H1 (cell line): ENCODE results near the gene COQ5. TPM values are rescaled to one million over a fixed set of nuclear protein-coding genes. Genes with fewer than 3 reads are reported as not detected.

Source experiments
- CTCF ChIA-PET: fragments of 300-600 bp; sonication (Branson Sonifier 250); formaldehyde crosslinking; loops from one replicate; lab custom pipeline; 2021; ENCODE audit not compliant: partially characterized antibody; lab: Charles Lee
- POLR2A ChIA-PET: fragments of 300-600 bp; sonication (Branson Sonifier 250); formaldehyde crosslinking; loops from one replicate; lab custom pipeline; 2021; ENCODE audit warnings: inconsistent platforms; ENCODE audit not compliant: partially characterized antibody; lab: Charles Lee
- DNase-seq, 2 experiments: peaks; one replicate each; pipeline versions ENCODE4 v3.0.0 to v3.0.0-alpha.2; 2010 to 2022; ENCODE audit warnings: low spot score in 2 of 2, low read depth in 1 of 2, mixed read lengths in 1 of 2
- FAIRE-seq: peaks from 2 replicates; lab custom pipeline; 2011; peaks lifted over from hg19 to GRCh38; lab: Jason Lieb, UNC
- H2AFZ ChIP-seq: 2 replicates; pipeline ENCODE4 v1.8.1; 2012; ENCODE audit warnings: low read length, inconsistent platforms
- H2AK5ac ChIP-seq: 2 replicates; pipeline ENCODE4 v1.6.1; 2013; ENCODE audit warnings: low read depth, low read length
- H2BK120ac ChIP-seq: replicated peaks from 2 replicates; pipeline ENCODE3; 2013; ENCODE audit warnings: low read depth, low read length, inconsistent platforms
- H2BK12ac ChIP-seq: 2 replicates; pipeline ENCODE4 v1.6.1; 2013; ENCODE audit warnings: low read depth, low read length
- H2BK15ac ChIP-seq: 2 replicates; pipeline ENCODE4 v1.6.1; 2013; ENCODE audit warnings: low read length
- H2BK20ac ChIP-seq: 2 replicates; pipeline ENCODE4 v1.6.1; 2013; ENCODE audit warnings: low read length
- H2BK5ac ChIP-seq: 2 replicates; pipeline ENCODE4 v1.6.1; 2013; ENCODE audit warnings: low read depth, low read length
- H3K14ac ChIP-seq: 2 replicates; pipeline ENCODE4 v1.6.1; 2013; ENCODE audit warnings: inconsistent platforms; ENCODE audit not compliant: insufficient read length
- H3K18ac ChIP-seq: 2 replicates; pipeline ENCODE4 v1.6.1; 2013; ENCODE audit warnings: low read length; ENCODE audit errors: extremely low read depth
- H3K23ac ChIP-seq: 2 replicates; pipeline ENCODE4 v1.6.1; 2013; ENCODE audit warnings: inconsistent platforms; ENCODE audit not compliant: insufficient read length
- H3K23me2 ChIP-seq: 2 replicates; pipeline ENCODE4 v1.6.1; 2013; ENCODE audit warnings: low read depth, low read length
- H3K27ac ChIP-seq: 2 replicates; pipeline ENCODE4 v1.6.1; 2011; ENCODE audit warnings: low read depth, low read length, inconsistent platforms
- H3K27me3 ChIP-seq, 4 experiments: replicated peaks in 1 of 4; 1 replicate in 1 of 4; 2 replicates in 3 of 4; pipeline versions ENCODE4 v1.6.1 to v1.8.1; 2011 to 2013; ENCODE audit warnings: low read length in 3 of 4, mild to moderate bottlenecking in 3 of 4, inconsistent platforms in 2 of 4, mixed read lengths in 2 of 4, moderate library complexity in 1 of 4; ENCODE audit not compliant: control insufficient read depth in 3 of 4, insufficient read depth in 3 of 4; ENCODE audit errors: extremely low read depth in 1 of 4
- H3K36me3 ChIP-seq, 4 experiments: 2 replicates each; pipeline versions ENCODE4 v1.6.1 to v1.8.1; 2011 to 2013; ENCODE audit warnings: mild to moderate bottlenecking in 4 of 4, low read length in 3 of 4, moderate library complexity in 2 of 4, control low read depth in 1 of 4, inconsistent platforms in 1 of 4; ENCODE audit not compliant: insufficient read depth in 4 of 4, control insufficient read depth in 2 of 4
- H3K4ac ChIP-seq: replicated peaks from 2 replicates; pipeline ENCODE3; 2013; ENCODE audit warnings: low read length, low read depth, mixed read lengths, inconsistent platforms; ENCODE audit not compliant: insufficient read length
- H3K4me1 ChIP-seq, 4 experiments: replicated peaks in 1 of 4; 1 replicate in 1 of 4; 2 replicates in 3 of 4; pipeline versions ENCODE4 v1.6.1 to v1.8.1; 2011 to 2013; ENCODE audit warnings: low read length in 3 of 4, inconsistent platforms in 2 of 4, mixed read lengths in 1 of 4; ENCODE audit not compliant: insufficient read depth in 4 of 4, control insufficient read depth in 3 of 4
- H3K4me2 ChIP-seq, 2 experiments: 2 replicates each; pipeline versions ENCODE4 v1.6.1 to v1.8.1; 2011 to 2013; ENCODE audit warnings: low read depth in 2 of 2, low read length in 2 of 2, control low read depth in 1 of 2, inconsistent platforms in 1 of 2, mild to moderate bottlenecking in 1 of 2; ENCODE audit not compliant: insufficient read depth in 1 of 2
- H3K4me3 ChIP-seq, 4 experiments: fragments of 200-600, 300-600 bp in 1 of 4; sonication (generic), shearing (Covaris generic), sonication (Bioruptor Twin) in 1 of 4; 2 replicates each; pipeline versions ENCODE4 v1.5.1 to v1.8.1; 2011 to 2016; ENCODE audit warnings: low read length in 4 of 4, low read depth in 3 of 4, control low read depth in 2 of 4, inconsistent platforms in 2 of 4, mild to moderate bottlenecking in 2 of 4, mixed read lengths in 1 of 4, moderate library complexity in 1 of 4; ENCODE audit not compliant: insufficient read depth in 2 of 4; ENCODE audit errors: extremely low read depth in 1 of 4
- H3K56ac ChIP-seq: replicated peaks from 2 replicates; pipeline ENCODE3; 2013; ENCODE audit warnings: low read depth, mild to moderate bottlenecking, mixed read lengths, low read length, inconsistent platforms; ENCODE audit not compliant: insufficient read length
- H3K79me1 ChIP-seq: 2 replicates; pipeline ENCODE4 v1.6.1; 2013; ENCODE audit warnings: low read depth, low read length, control low read depth
- H3K79me2 ChIP-seq, 2 experiments: 2 replicates each; pipeline versions ENCODE4 v1.6.1 to v1.8.1; 2012 to 2013; ENCODE audit warnings: low read length in 2 of 2, mild to moderate bottlenecking in 2 of 2, inconsistent platforms in 1 of 2; ENCODE audit not compliant: insufficient read depth in 2 of 2, control insufficient read depth in 1 of 2
- H3K9ac ChIP-seq, 4 experiments: replicated peaks in 1 of 4; 1 replicate in 1 of 4; 2 replicates in 3 of 4; pipeline versions ENCODE4 v1.6.1 to v1.8.1; 2011 to 2013; ENCODE audit warnings: low read depth in 3 of 4, low read length in 3 of 4, control low read depth in 2 of 4, mild to moderate bottlenecking in 2 of 4, moderate library complexity in 2 of 4, inconsistent platforms in 1 of 4; ENCODE audit errors: extremely low read depth in 1 of 4
- H3K9me3 ChIP-seq, 2 experiments: 2 replicates each; pipeline versions ENCODE4 v1.6.1 to v1.8.1; 2012 to 2013; ENCODE audit warnings: mild to moderate bottlenecking in 2 of 2, moderate library complexity in 2 of 2, control low read depth in 1 of 2, inconsistent platforms in 1 of 2, low read depth in 1 of 2, low read length in 1 of 2, mixed read lengths in 1 of 2; ENCODE audit not compliant: insufficient read depth in 2 of 2
- H4K20me1 ChIP-seq, 2 experiments: replicated peaks in 1 of 2; 2 replicates each; pipeline versions ENCODE3 to v1.8.1; 2011 to 2013; ENCODE audit warnings: inconsistent platforms in 2 of 2, low read length in 2 of 2, mild to moderate bottlenecking in 1 of 2; ENCODE audit not compliant: insufficient read depth in 2 of 2, control insufficient read depth in 1 of 2
- H4K5ac ChIP-seq: 2 replicates; pipeline ENCODE4 v1.6.1; 2013; ENCODE audit warnings: low read length, low read depth, mixed read lengths, inconsistent platforms; ENCODE audit not compliant: insufficient read length
- H4K8ac ChIP-seq: 2 replicates; pipeline ENCODE4 v1.8.0; 2013; ENCODE audit warnings: mild to moderate bottlenecking, moderate library complexity, low read length, inconsistent platforms; ENCODE audit not compliant: insufficient read depth; ENCODE audit errors: extremely low read depth
- H4K91ac ChIP-seq: replicated peaks from 2 replicates; pipeline ENCODE3; 2013; ENCODE audit warnings: low read length, mixed read lengths, inconsistent platforms; ENCODE audit not compliant: insufficient read length
- EP300 ChIP-seq, 2 experiments: IDR thresholded peaks; 1 replicate in 1 of 2; 2 replicates in 1 of 2; pipeline ENCODE4 v1.6.1; 2011 to 2012; ENCODE audit warnings: low read depth in 2 of 2, low read length in 2 of 2, mild to moderate bottlenecking in 2 of 2, borderline replicate concordance in 1 of 2, inconsistent platforms in 1 of 2, moderate library complexity in 1 of 2
- HDAC2 ChIP-seq, 2 experiments: fragments of 300-600 bp in 1 of 2; sonication (generic) in 1 of 2; IDR thresholded peaks; 2 replicates each; pipeline ENCODE4 v1.6.1; 2011 to 2012; ENCODE audit warnings: low read depth in 2 of 2, low read length in 2 of 2, mild to moderate bottlenecking in 2 of 2, moderate library complexity in 2 of 2, borderline replicate concordance in 1 of 2, inconsistent platforms in 1 of 2
- SP4 ChIP-seq: IDR thresholded peaks from 2 replicates; pipeline ENCODE4 v1.6.1; 2012; ENCODE audit warnings: low read length, inconsistent platforms
- ZNF274 ChIP-seq: IDR thresholded peaks from 2 replicates; pipeline ENCODE4 v1.7.0; 2012; ENCODE audit warnings: low read length, borderline replicate concordance; ENCODE audit errors: extremely low read depth
- WGBS, 2 experiments: shearing (Covaris generic) in 1 of 2; methylation state at CpG; one replicate each; pipeline versions ENCODE4 v1.1.6 to v1.1.7; 2013 to 2015; ENCODE audit warnings: low lambda C conversion rate in 2 of 2, mixed read lengths in 2 of 2, inconsistent platforms in 1 of 2, low coverage in 1 of 2, missing lambda C conversion rate in 1 of 2; ENCODE audit not compliant: insufficient replicate concordance in 2 of 2, insufficient coverage in 1 of 2, insufficient read length in 1 of 2; ENCODE audit errors: extremely low coverage in 1 of 2, missing lambda C conversion rate in 1 of 2; 5-methylcytosine and 5-hydroxymethylcytosine counted together
- polyA plus RNA-seq, 7 experiments: library from polyadenylated mRNA; depleted of rRNA in 3 of 7; stranded (reverse) in 5 of 7; unstranded in 2 of 7; fragments of >200 nt in 5 of 7; fragments of 200-250 nt in 2 of 7; gene quantifications; 1 replicate in 5 of 7; 2 replicates in 1 of 7; 4 replicates in 1 of 7; pipeline versions ENCODE4 v1.2.1 to v1.2.3, GENCODE V29; 2011 to 2013; ENCODE audit warnings: missing spikeins in 2 of 7, mixed read lengths in 2 of 7
- total RNA-seq: library from RNA; stranded (reverse); fragmentation: NEBNext Ultra II Directional; extraction: Animal tissue kit (Norgen Biotek cat#: 25700); gene quantifications from 2 replicates; pipeline ENCODE4 v1.2.1, GENCODE V29; 2021
- TF ChIP-seq, protein P1 (sequence below): IDR thresholded peaks from 2 replicates; pipeline ENCODE4 v1.6.1; 2011; ENCODE audit warnings: low read length, improper control_type of control experiment

Gene COQ5
- total and polyA plus RNA-seq, 2 of the 8 experiments (the other 6 are each of a cell fraction or from before 2014, with no cell fraction given), result 35.1 to 35.8 TPM

DNA sequence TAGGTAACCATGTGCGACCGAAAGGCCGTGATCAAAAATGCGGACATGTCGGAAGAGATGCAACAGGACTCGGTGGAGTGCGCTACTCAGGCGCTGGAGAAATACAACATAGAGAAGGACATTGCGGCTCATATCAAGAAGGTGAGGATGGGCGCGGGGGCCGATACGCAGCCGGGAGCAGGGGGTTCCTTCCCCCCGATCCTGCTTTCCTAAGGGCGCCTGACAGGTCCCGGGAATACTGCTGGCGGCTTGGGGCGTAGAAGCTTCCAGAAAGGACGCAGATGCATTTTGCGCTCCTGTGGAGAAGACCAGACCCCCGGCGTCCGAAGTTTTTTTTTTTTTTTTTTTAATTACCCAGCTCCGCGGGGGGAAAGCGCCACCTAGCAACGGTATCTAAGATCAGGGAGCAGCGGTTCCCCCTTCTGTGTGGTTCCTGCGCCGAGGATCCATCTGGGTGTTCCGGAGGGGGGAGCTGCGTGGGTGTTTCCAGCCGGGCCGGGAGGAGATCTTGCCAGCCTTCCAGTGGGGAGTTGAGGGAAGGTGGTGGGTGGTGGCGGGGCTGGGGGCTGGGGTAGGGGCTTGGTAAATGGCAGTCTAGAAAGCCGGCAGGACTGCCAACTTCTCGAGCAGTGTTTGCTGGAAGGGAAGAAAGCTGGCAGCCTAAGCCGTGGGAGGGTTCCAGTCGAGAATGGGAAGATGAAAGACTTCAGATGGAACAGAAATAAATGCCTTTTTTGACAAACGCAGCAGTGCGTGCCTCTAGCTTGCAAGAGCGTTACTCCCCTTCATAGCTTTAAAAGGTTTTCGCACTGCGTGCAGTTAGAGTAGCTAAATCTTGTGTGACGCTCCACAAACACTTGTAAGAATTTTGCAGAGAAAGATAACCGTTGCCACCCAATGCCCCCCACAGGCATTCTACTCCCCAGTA lies 32.3 kb downstream of the COQ5 start:
- no peak overlapping the region for H4K8ac ChIP-seq
- no peak overlapping the region for H2AK5ac ChIP-seq
- FAIRE-seq (no peak), DNase-seq (peak in 1 of 2 experiments; percentile 55)
- H3K36me3 ChIP-seq, result peaks cover 2 to 20% (median 9%) of the 10 kb centered on the region in 4 experiments; a peak in 7 of 8 replicates
- ChIA-PET POLR2A (interaction anchor here (0.6 to 10.1 kb wide), 26 partner anchors 9 to 248 kb away, joined by 3 to 119 read pairs (median 6); partner anchors contain the start of genes COQ5, GATC, POP5 and RNF10), CTCF (interaction anchor here (0.6 to 2.1 kb wide), 11 partner anchors 17 to 266 kb away, joined by 3 to 7 read pairs (median 4); partner anchors contain the start of gene PLA2G1B)
- peak overlapping the region; percentile 56 to 77 (median 64) for H3K9ac ChIP-seq
- H3K27me3 ChIP-seq, result no peaks in the 10 kb centered on the region
- H3K23ac ChIP-seq, result no peak overlapping the region
- H3K79me2 ChIP-seq, result peaks cover 16 to 20% of the 10 kb centered on the region in 2 experiments
- H4K20me1 ChIP-seq, result peaks cover 12 to 13% of the 10 kb centered on the region in 2 experiments
- no peak overlapping the region for H3K4ac ChIP-seq
- H3K23me2 ChIP-seq, result peaks cover 10% of the 10 kb centered on the region
- H2BK12ac ChIP-seq, result no peak overlapping the region
- peak overlapping the region; percentile 43; the same call in 1 of the 2 replicates for H3K27ac ChIP-seq
- no peak overlapping the region for H2BK15ac ChIP-seq
- no peak overlapping the region for H2BK120ac ChIP-seq
- peak overlapping the region; percentile 95 to 96 (median 95) for H3K4me3 ChIP-seq
- 0 out of 2 replicates have a peak, but pooled peaks cover 3% of the 10 kb centered on the region for H3K79me1 ChIP-seq
- peak overlapping the region; percentile 85 to 86 for H3K4me2 ChIP-seq
- peak overlapping the region; percentile 77; the same call in 1 of the 2 replicates for H2BK5ac ChIP-seq
- WGBS, 2 experiments, result 4% methylated on average over 30 of the region's 47 CpGs; no CpG with 5 or more reads in 1 of the 2 experiments
- H3K14ac ChIP-seq, result no peak overlapping the region
- H3K56ac ChIP-seq, result no peak overlapping the region
- no peak overlapping the region for H2AFZ ChIP-seq
- H4K91ac ChIP-seq, result no peak overlapping the region
- H3K9me3 ChIP-seq, result no peaks in the 10 kb centered on the region
- peaks cover 0 to 6% (median 1%) of the 10 kb centered on the region in 4 experiments; a peak in 3 of 7 replicates for H3K4me1 ChIP-seq
- peak overlapping the region; percentile 81; the same call in 1 of the 2 replicates for H3K18ac ChIP-seq
- H2BK20ac ChIP-seq, result no peak overlapping the region
- H4K5ac ChIP-seq, result peak overlapping the region; percentile 88
- TF ChIP-seq, protein P1, sequence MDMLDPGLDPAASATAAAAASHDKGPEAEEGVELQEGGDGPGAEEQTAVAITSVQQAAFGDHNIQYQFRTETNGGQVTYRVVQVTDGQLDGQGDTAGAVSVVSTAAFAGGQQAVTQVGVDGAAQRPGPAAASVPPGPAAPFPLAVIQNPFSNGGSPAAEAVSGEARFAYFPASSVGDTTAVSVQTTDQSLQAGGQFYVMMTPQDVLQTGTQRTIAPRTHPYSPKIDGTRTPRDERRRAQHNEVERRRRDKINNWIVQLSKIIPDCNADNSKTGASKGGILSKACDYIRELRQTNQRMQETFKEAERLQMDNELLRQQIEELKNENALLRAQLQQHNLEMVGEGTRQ, result no peak
- TF ChIP-seq SP4 (no peak), HDAC2 (IDR thresholded peaks at IDR 0.05; ENCODE audit: borderline replicate concordance in 1 of 2, low read depth in 2 of 2, low read length in 2 of 2) (peak in 1 of 2 experiments; percentile 81; a peak in 1 of 4 replicates), ZNF274 (no peak), EP300 (IDR thresholded peaks at IDR 0.05; ENCODE audit: borderline replicate concordance in 1 of 2, low read depth in 2 of 2, low read length in 2 of 2) (no peak)
